Activated naive CD4-positive, alpha-beta T cell treated with anti-CD3 and anti-CD28 coated beads, Interleukin-2, amount 50 U/mL, for 72 hours (primary cell): ENCODE results near the gene GRK6. TPM values are rescaled to one million over a fixed set of nuclear protein-coding genes. Genes with fewer than 3 reads are reported as not detected.
A peak's percentile ranks its signal among the peaks of the same experiment; 100 is the strongest.

ENCODE experiments used
- ATAC-seq, 2 donors: fragments of 150-1000 bp; cut with Tn5 transposase; 2 replicates each; pipeline ENCODE4 v1.10.0; 2021; ENCODE audit warnings: mild to moderate bottlenecking in 2 of 2, moderate library complexity in 2 of 2
- DNase-seq, 2 donors: peaks; one replicate each; pipeline ENCODE4 v3.0.0; 2021 to 2022; ENCODE audit warnings: low spot score in 2 of 2
- H3K27ac Mint-ChIP-seq, 2 donors: one replicate each; pipeline ENCODE4 v1.8.0; 2022; ENCODE audit warnings: mild to moderate bottlenecking in 2 of 2, mixed read lengths in 2 of 2
- H3K36me3 Mint-ChIP-seq, 2 donors: one replicate each; pipeline ENCODE4 v1.8.0; 2022; ENCODE audit warnings: mixed read lengths in 2 of 2
- H3K9me3 Mint-ChIP-seq, 2 donors: one replicate each; pipeline ENCODE4 v1.8.0; 2022; ENCODE audit warnings: mixed read lengths in 2 of 2
- total RNA-seq, 2 donors: library from RNA; stranded (reverse); gene quantifications; one replicate each; pipeline ENCODE4 v1.2.3, GENCODE V29; 2022

Gene GRK6
- total RNA-seq, 2 donors from 2014 or later = 104 to 125 TPM

DNA sequence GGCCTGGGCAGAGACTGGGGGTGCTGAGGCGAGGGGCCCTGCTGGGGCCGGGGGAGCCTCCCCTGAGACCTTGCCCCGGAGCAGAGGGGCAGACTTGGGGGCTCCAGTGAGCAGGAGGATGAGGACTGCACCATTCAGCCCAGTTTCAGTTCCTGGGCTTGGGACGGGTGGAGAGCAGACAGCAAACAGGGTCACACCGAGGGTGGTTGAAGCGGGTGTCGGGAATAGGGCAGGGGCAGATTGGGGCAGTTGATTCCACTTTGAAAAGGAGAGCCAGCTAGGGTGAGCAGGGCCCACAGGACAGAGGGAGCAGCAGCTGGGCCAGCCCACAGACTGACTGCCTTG lies 4.5 kb downstream of the GRK6 start:
- ATAC-seq (no peak), DNase-seq (no peak)
- Mint-ChIP-seq H3K27ac (peak overlapping the region; percentile 85 to 96), H3K36me3 (peaks cover 30 to 40% of the 10 kb centered on the region in 2 donors), H3K9me3 (no peaks in the 10 kb centered on the region)

DNA sequence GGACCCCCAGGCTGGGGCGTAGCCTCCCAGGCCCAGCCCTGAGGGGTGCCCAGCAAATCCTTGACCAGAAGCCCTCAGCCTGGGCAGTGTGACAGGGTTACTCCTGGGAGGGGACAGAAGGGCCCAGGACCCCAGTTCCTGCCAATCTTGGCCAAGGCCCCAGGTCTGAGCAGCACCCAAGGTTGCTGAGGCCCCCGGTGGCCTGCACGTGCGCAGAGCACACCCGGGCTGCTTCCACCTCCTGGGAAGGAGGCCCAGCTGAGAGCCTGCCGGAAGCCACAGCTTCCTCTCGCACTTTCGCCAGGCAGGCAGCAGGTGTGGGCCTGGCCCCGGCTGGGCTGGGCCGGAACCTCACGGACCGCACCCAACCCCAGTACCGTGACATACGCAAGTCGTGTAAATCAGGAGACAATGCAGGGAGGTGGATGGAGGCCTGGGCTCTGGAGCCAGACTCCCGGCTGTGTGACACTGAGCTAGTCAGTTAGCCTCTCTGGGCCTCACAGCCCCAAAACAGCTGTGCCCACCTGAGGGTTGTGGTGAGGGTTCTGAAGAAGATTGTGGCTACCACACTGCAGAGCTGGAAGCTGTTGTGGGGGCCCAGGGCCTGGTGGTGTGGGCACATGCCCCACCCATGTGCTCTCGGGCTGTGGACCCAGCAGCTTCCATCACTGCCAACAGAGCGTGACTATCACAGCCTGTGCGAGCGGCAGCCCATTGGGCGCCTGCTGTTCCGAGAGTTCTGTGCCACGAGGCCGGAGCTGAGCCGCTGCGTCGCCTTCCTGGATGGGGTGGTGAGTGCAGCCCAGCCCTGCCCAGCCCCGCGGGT lies 5.1 kb downstream of the GRK6 start:
- ATAC-seq (peak; percentile 15 to 33), DNase-seq (peak in 1 of 2 donors; percentile 80)
- Mint-ChIP-seq H3K9me3 (no peaks in the 10 kb centered on the region), H3K36me3 (peaks cover 30 to 41% of the 10 kb centered on the region in 2 donors), H3K27ac (peak overlapping the region in 1 of 2 donors; percentile 85)

DNA sequence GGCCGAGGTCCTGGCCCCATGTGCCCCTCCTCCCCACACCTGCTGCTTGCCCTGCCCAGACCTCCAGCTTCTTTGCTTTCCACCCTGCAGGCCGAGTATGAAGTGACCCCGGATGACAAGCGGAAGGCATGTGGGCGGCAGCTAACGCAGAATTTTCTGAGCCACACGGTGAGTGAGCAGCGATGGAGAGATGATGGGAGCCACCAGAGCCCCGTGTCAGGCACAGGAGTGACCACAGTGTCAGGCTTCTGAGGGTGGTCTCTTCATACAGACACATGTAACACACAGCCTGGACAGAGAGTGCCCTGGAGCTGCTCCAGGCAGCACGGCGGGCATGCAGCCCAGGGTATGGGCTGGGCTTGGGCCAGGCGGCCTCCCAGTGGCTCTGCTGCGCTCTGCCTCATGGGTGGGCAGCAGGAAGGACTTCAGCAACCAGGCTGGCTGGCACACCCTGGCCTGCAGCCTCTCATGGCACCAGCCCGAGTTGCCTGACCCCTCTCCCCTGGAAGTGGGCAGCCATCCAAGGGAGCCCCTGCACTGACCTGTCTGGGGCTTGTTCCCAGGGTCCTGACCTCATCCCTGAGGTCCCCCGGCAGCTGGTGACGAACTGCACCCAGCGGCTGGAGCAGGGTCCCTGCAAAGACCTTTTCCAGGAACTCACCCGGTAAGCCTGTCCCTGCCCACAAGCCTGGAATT lies 5.8 kb downstream of the GRK6 start:
- DNase-seq (no peak), ATAC-seq (peak in 1 of 2 donors; percentile 2)

DNA sequence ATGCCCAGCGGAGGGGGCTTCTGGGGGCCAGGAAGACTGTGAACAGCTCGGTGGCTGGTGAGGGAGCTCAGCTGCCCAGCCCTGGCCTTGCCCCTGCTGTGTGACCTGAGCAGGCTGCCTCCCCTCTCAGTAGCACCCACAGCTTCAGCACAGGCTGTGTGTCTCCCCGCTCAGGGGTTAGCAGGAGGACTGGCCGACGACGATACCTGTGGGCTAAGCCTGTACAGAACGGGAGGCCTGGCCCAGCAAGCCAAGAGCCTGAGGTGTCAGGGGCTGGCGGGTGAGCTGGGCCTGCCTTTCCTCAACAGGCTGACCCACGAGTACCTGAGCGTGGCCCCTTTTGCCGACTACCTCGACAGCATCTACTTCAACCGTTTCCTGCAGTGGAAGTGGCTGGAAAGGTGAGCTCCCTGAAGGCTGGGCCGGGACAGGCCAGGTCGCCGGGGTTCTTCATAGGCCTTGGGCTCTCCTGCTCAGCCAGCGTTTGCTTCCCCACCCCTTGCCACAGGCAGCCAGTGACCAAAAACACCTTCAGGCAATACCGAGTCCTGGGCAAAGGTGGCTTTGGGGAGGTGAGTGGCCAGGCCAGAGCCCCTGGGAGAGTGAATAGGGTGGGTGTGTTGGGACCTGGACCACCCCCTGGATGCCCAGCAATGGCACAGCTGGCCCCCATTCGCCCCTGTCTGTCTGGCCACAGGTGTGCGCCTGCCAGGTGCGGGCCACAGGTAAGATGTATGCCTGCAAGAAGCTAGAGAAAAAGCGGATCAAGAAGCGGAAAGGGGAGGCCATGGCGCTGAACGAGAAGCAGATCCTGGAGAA lies 6.6 kb downstream of the GRK6 start:
- Mint-ChIP-seq H3K27ac (peak overlapping the region; percentile 85 to 90), H3K9me3 (no peaks in the 10 kb centered on the region), H3K36me3 (peaks cover 31 to 41% of the 10 kb centered on the region in 2 donors)
- no peak for ATAC-seq
- DNase-seq = no peak

More for the DNA sequence above, 5.8 kb downstream of the GRK6 start:
- Mint-ChIP-seq H3K9me3 (no peaks in the 10 kb centered on the region), H3K36me3 (peaks cover 34 to 44% of the 10 kb centered on the region in 2 donors), H3K27ac (peak overlapping the region; percentile 65 to 85)

DNA sequence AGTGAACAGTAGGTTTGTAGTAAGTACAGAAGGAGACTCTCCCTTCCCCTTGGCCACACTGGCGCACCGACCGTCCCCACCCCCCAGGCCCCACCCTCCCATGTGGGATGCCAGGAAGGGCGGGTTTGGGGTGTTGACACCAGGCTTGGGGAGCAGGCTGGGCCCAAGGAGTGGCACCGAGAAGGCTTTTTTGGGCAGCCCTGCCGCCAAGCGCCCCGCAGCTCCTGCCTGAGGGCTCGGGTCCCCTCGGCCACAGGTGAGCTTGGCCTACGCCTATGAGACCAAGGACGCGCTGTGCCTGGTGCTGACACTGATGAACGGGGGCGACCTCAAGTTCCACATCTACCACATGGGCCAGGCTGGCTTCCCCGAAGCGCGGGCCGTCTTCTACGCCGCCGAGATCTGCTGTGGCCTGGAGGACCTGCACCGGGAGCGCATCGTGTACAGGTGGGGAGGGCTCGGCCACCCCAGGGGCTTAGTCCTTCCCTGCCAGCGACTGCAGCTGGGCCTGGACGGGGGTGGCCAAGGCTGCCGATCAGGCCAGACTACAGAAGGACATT lies 7.3 kb downstream of the GRK6 start:
- H3K9me3 Mint-ChIP-seq = no peaks in the 10 kb centered on the region
- no peak for ATAC-seq
- DNase-seq = no peak
- peaks cover 29 to 45% of the 10 kb centered on the region in 2 donors for H3K36me3 Mint-ChIP-seq
- peak overlapping the region; percentile 85 to 90 for H3K27ac Mint-ChIP-seq

DNA sequence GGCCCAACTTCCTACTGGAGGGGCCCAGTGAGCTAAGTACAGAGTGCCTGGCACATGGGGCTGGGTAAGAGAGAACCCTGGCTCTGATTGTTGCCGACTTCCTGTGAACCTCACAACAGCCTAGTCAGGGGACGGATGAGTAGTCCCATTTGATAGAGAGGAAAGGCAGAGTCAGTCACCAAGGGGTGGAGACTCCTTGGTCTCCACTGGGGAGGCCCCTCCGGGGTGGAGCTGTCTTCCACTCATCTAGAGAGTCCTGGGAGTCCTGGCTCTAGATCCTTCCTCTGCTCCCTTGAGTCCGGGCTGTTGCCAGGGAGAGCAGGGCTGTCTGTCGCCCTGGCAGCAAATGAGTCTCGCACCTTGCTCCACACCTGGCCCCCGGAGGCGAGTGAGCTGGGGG lies 8.0 kb downstream of the GRK6 start:
- peak in 1 of 2 donors; percentile 81 for DNase-seq
- peak overlapping the region; percentile 50 to 85 for H3K27ac Mint-ChIP-seq
- no peaks in the 10 kb centered on the region for H3K9me3 Mint-ChIP-seq
- ATAC-seq = peak; percentile 65 to 78
- H3K36me3 Mint-ChIP-seq = peaks cover 26 to 48% of the 10 kb centered on the region in 2 donors

DNA sequence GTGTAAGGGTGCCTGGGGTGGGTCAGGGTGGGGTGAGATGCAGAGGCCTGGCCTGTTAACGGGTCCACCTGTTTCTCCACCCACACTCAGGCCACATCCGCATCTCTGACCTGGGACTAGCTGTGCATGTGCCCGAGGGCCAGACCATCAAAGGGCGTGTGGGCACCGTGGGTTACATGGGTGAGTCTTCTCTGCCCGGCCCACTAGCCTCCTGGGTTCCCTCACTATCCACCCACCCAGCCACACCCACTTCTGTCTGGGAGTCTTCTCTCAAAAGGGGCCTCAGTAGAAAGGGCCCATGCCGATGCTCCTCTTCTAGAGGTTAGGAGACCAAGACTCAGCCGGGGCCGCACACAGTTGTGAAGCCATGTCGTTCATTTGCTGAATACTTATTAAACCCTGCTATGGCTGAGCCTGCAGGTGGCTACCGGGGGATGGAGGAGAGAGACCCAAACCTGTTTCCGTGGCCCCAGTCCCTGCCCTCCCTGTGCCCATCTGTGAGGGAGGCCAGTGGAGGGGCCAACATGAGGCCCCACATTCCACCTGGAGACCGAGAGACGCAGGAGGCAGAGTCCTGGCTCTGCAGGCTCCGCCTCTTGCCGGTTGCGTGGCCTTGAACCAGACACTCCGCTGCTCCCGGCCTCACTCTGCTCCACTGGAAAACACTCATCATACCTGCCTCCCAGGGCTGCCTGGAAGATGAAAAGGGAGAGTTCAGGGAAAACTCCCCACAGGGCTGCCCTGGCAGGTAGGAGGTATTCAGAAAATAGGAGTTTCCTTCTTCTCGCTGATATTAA lies 8.7 kb downstream of the GRK6 start:
- Mint-ChIP-seq H3K9me3 (no peaks in the 10 kb centered on the region), H3K36me3 (peaks cover 31 to 55% of the 10 kb centered on the region in 2 donors), H3K27ac (peak overlapping the region; percentile 60 to 85)
- DNase-seq = peak in 1 of 2 donors; percentile 52
- no peak for ATAC-seq

DNA sequence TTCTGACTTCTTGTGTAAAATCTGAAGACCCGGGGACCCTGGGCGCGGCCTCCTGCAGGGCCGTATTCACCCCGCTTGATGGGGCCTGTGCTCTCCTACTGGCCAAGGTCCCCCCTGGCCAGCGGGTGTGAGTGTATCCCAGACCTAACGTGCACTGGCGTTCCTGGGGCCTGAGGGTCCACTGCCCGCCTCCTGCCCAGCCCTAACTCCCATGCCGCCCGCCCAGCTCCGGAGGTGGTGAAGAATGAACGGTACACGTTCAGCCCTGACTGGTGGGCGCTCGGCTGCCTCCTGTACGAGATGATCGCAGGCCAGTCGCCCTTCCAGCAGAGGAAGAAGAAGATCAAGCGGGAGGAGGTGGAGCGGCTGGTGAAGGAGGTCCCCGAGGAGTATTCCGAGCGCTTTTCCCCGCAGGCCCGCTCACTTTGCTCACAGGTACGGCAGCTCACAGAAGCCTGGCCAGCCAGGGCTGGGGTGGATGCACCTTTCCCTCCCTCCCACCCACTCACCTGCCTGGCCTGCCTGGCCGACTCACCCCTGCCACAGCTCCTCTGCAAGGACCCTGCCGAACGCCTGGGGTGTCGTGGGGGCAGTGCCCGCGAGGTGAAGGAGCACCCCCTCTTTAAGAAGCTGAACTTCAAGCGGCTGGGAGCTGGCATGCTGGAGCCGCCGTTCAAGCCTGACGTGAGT lies 9.5 kb downstream of the GRK6 start:
- peak overlapping the region; percentile 51 to 60 for H3K27ac Mint-ChIP-seq
- H3K36me3 Mint-ChIP-seq = peaks cover 31 to 49% of the 10 kb centered on the region in 2 donors
- ATAC-seq (no peak), DNase-seq (no peak)
- H3K9me3 Mint-ChIP-seq = no peaks in the 10 kb centered on the region

DNA sequence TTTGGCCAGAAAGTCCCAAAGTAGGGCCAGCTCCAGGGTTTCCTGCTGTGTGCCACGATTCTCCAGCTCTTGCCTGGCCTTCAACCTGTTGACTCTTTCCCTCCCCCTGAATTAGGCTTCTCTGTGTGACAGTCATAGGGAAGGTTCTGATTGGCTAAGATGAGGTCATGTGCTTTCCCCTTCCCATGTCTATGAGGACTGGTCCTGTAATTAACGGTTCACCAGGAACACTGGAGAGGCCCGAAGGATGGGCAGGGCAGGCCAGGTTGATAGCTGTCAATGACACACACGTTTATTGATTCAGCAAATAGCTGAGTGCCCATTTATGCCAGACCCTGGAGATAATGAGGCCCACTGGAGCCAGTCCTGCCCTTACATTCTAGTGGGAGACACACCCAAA lies 11.1 kb downstream of the GRK6 start:
- Mint-ChIP-seq H3K36me3 (peaks cover 31 to 37% of the 10 kb centered on the region in 2 donors), H3K9me3 (no peaks in the 10 kb centered on the region), H3K27ac (peak overlapping the region in 1 of 2 donors; percentile 73)
- DNase-seq (no peak), ATAC-seq (no peak)

DNA sequence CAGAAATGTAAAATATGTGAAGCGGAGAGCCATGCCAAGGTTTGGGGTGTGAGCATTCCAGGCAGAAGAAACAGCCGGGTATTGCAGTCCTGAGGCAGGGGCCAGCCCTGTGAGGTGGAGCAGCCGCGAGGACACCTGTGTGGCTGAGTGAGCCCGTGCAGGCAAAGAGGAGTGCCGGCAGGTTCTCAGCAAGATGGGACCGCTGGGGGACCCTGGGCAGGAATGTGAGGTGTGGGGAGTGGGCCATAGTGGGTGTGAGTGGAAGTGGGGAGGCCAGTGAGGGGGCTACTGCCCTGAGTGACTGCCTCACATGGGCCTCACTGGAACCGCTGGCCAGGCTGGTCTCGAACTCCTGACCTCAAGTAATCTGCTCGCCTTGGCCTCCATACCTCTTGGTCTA lies 12.0 kb downstream of the GRK6 start:
- Mint-ChIP-seq H3K27ac (peak overlapping the region; percentile 29 to 73), H3K9me3 (no peaks in the 10 kb centered on the region), H3K36me3 (peaks cover 23 to 29% of the 10 kb centered on the region in 2 donors)
- no peak for DNase-seq
- ATAC-seq = no peak

DNA sequence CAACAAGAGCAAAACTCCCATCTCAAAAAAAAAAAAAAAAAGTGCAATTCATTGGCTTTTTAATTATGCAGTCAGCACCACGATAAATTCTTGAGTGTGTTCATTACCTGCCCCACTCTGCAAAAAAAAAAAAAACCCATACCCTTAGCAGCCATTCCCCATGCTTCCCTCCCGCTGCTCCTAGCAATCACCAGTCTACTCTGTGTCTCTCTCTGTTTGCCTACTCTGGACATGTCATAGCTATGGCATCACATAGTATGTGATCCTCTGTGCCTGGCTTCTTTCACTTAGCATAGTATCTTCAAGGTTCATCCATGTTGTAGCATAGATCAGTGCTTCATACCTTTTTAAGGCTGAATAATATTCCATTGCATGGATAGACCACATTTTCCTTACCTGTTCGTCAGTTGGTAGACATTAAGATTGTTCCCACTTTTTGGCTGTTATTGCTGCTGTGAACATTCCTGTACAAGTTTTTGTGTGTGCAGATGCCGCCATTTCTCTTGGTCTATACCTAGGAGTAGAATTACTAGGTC lies 13.1 kb downstream of the GRK6 start:
- Mint-ChIP-seq H3K36me3 (peaks cover 22 to 29% of the 10 kb centered on the region in 2 donors), H3K27ac (peak overlapping the region; percentile 7 to 72), H3K9me3 (no peaks in the 10 kb centered on the region)
- DNase-seq (no peak), ATAC-seq (no peak)

DNA sequence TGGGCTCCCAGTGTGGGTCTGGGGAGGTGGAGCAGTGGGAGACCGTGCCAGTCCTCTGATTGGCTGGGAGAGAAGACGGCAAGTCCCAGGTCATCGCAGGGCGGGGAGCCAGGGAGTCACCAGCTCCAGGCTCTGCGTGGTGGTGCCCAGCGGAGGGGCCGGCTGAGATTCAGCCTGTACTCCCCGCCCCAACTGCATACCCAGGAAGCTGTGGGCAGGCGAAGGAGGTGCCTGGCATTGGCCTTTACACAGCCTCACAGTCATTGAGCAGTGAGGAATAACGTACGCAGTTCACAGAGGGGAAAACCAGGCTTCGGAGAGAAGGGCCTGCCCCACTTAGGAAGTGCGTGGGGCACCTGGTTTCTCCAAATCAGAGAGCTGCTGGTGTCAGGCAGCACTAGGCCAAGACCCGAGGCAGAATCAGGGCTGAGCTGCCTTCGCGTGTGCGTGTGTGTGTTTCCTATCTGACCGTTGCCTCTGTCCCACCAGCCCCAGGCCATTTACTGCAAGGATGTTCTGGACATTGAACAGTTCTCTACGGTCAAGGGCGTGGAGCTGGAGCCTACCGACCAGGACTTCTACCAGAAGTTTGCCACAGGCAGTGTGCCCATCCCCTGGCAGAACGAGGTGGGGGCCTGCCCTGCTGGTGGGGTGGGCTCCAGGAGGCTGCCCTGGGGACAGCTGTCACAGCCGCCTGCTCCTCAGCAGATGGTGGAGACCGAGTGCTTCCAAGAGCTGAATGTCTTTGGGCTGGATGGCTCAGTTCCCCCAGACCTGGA lies 13.9 kb downstream of the GRK6 start:
- ATAC-seq = peak; percentile 51 to 92
- H3K27ac Mint-ChIP-seq = peak overlapping the region; percentile 72 to 84

DNA sequence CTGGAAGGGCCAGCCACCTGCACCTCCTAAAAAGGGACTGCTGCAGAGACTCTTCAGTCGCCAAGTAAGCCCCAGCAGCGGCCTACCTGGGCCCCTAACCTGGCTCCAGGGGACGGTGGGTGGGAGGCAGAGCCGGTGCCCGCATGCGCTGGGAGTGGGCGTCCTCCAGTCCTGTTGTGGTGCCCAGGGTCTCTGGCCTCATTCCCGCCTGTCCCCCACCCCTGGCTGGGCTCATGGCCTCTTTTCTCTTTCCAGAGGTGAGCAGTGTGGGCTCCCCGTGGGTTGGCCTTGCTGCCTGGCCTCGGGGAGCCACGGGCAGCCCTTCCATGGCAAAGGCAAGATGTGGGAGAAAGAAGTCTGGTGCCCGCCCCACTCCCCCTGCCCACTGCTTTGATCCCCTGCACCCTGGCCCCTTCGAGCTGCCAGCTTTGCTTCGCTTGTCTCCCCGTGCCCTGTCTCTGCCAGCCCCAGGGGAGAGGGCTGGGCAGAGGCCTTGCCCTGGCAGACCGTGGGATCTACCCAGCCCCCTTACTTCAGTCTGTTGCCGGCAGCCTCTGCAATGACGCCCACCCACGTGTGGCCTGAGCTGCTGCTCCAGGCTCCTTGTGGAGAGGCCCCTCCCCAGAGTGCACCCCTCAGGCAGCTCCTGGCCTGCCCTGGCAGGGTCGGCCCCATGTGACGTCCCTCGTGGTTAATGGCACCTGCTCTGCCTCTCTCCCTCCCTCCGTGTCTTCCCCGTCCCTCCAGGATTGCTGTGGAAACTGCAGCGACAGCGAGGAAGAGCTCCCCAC lies 14.7 kb downstream of the GRK6 start:
- peaks cover 22 to 26% of the 10 kb centered on the region in 2 donors for H3K36me3 Mint-ChIP-seq
- H3K27ac Mint-ChIP-seq = peak overlapping the region; percentile 77 to 86
- no peak for ATAC-seq
- DNase-seq = no peak
- H3K9me3 Mint-ChIP-seq = no peaks in the 10 kb centered on the region

More for the DNA sequence above, 13.9 kb downstream of the GRK6 start:
- Mint-ChIP-seq H3K9me3 (no peaks in the 10 kb centered on the region), H3K36me3 (peaks cover 22 to 29% of the 10 kb centered on the region in 2 donors)
- peak in 1 of 2 donors; percentile 77 for DNase-seq
